ENCODE data around the gene RGP1. TPM values are rescaled to one million over a fixed set of nuclear protein-coding genes. Genes with fewer than 3 reads are reported as not detected.

RGP1 gene
- polyA plus RNA-seq (2012; ENCODE audit: insufficient read depth, insufficient read length, low read depth): 12.1 TPM

- H3K4me1 ChIP-seq: peaks cover 3% of the 10 kb centered on the region
- peak; percentile 86 for DNase-seq
- H3K4me3 ChIP-seq (ENCODE audit: low read depth, low read length): peak within 1 kb of the TSS; percentile 92
- peaks cover 19% of the 10 kb centered on the region for H3K36me3 ChIP-seq
- TF ChIP-seq CTCF (IDR thresholded peaks at IDR 0.05; ENCODE audit: low read depth, low read length): no peak
- H3K9me3 ChIP-seq: no peaks in the 10 kb centered on the region
- no peaks in the 10 kb centered on the region for H3K27me3 ChIP-seq
Measured at GRCh38 chr9:35748858-35749514, at the start of gene RGP1, which contains the start of gene GBA2. TSS of gene RGP1 (plus strand) at chr9:35749287. CDS start at chr9:35749756, 469 bp downstream. TSS of gene GBA2 (minus strand) at chr9:35749228. CDS start at chr9:35748704, 524 bp downstream.

GRCh38 chr9:35700031-35700430 is 49.1 kb upstream of the RGP1 start:
- no peak for TF ChIP-seq CTCF (IDR thresholded peaks at IDR 0.05; ENCODE audit: low read depth, low read length)
- no peaks in the 10 kb centered on the region for H3K27me3 ChIP-seq
- H3K36me3 ChIP-seq: peaks cover 79% of the 10 kb centered on the region
- H3K4me3 ChIP-seq (ENCODE audit: low read depth, low read length): no peak overlapping the region
- H3K9me3 ChIP-seq: no peaks in the 10 kb centered on the region
- no peak for DNase-seq
- H3K4me1 ChIP-seq: no peaks in the 10 kb centered on the region

- Histone ChIP-seq H3K9me3 (no peaks in the 10 kb centered on the region), H3K4me3 (ENCODE audit: low read depth, low read length) (no peak overlapping the region), H3K36me3 (peaks cover 88% of the 10 kb centered on the region), H3K4me1 (no peaks in the 10 kb centered on the region), H3K27me3 (no peaks in the 10 kb centered on the region)
- no peak for DNase-seq
- no peak for TF ChIP-seq CTCF (IDR thresholded peaks at IDR 0.05; ENCODE audit: low read depth, low read length)
Measured at GRCh38 chr9:35700942-35701341, 48.1 kb upstream of the RGP1 start.

GRCh38 chr9:35702696-35703095 is 46.4 kb upstream of the RGP1 start:
- DNase-seq: no peak
- Histone ChIP-seq H3K9me3 (no peaks in the 10 kb centered on the region), H3K4me3 (ENCODE audit: low read depth, low read length) (no peak overlapping the region), H3K4me1 (no peaks in the 10 kb centered on the region), H3K36me3 (peaks cover 98% of the 10 kb centered on the region), H3K27me3 (no peaks in the 10 kb centered on the region)
- no peak for TF ChIP-seq CTCF (IDR thresholded peaks at IDR 0.05; ENCODE audit: low read depth, low read length)

GRCh38 chr9:35703906-35704672 is 45.0 kb upstream of the RGP1 start:
- Histone ChIP-seq H3K9me3 (no peaks in the 10 kb centered on the region), H3K4me1 (no peaks in the 10 kb centered on the region), H3K4me3 (ENCODE audit: low read depth, low read length) (no peak overlapping the region), H3K27me3 (no peaks in the 10 kb centered on the region), H3K36me3 (peaks cover 98% of the 10 kb centered on the region)
- no peak for DNase-seq
- no peak for TF ChIP-seq CTCF (IDR thresholded peaks at IDR 0.05; ENCODE audit: low read depth, low read length)

GRCh38 chr9:35705372-35705771 is 43.7 kb upstream of the RGP1 start:
- Histone ChIP-seq H3K9me3 (no peaks in the 10 kb centered on the region), H3K36me3 (peaks cover 91% of the 10 kb centered on the region), H3K27me3 (no peaks in the 10 kb centered on the region), H3K4me1 (no peaks in the 10 kb centered on the region), H3K4me3 (ENCODE audit: low read depth, low read length) (no peak overlapping the region)
- TF ChIP-seq CTCF (IDR thresholded peaks at IDR 0.05; ENCODE audit: low read depth, low read length): no peak
- no peak for DNase-seq
